ENCODE data around the gene LRP11. TPM values are rescaled to one million over a fixed set of nuclear protein-coding genes. Genes with fewer than 3 reads are reported as not detected.

The LRP11 gene
- total and polyA plus RNA-seq, 2 of the 13 experiments (the other 11 are each of a cell fraction or from before 2014, with no cell fraction given): 32.4 to 48.9 TPM

GRCh38 chr6:149913540-149914240, 49.5 kb upstream of the LRP11 start:
- H4K20me1 ChIP-seq (ENCODE audit: insufficient read depth, low read length): no peaks in the 10 kb centered on the region
- H3K9me3 ChIP-seq (ENCODE audit: low read length): peaks cover 5% of the 10 kb centered on the region
- H3K4me2 ChIP-seq (ENCODE audit: low read depth, low read length): no peak overlapping the region
- intact Hi-C loops (cut with micrococcal nuclease; ENCODE audit: unreplicated experiment) (no loop called here), in situ Hi-C loops (cut with HindIII; ENCODE audit: extremely low pct_ligation_motif_present, low pct_unique_long_range_greater_than_20kb) (no loop called here)
- H3K27me3 ChIP-seq (ENCODE audit: control insufficient read depth in 1 of 2, insufficient read depth in 2 of 2, low read length in 2 of 2): peaks cover 3 to 38% of the 10 kb centered on the region in 2 experiments; a peak in 4 of 5 replicates
- no peaks in the 10 kb centered on the region for H3K36me3 ChIP-seq (replicated peaks in 1 of 2; ENCODE audit: control insufficient read depth in 1 of 2, insufficient read depth in 2 of 2, low read length in 2 of 2)
- BruUV-seq (replicated peaks): no TSS peak
- no peak overlapping the region for H3K4me3 ChIP-seq (replicated peaks in 1 of 3; ENCODE audit: insufficient read depth in 1 of 3, low read depth in 2 of 3, low read length in 3 of 3)
- no peaks in the 10 kb centered on the region for H3K4me1 ChIP-seq (ENCODE audit: insufficient read depth, low read length)
- no peak overlapping the region for H2AFZ ChIP-seq (ENCODE audit: low read length)
- WGBS (ENCODE audit: low lambda C conversion rate): 32% methylated on average over 9 of the region's 9 CpGs
- TF ChIP-seq, protein P1, sequence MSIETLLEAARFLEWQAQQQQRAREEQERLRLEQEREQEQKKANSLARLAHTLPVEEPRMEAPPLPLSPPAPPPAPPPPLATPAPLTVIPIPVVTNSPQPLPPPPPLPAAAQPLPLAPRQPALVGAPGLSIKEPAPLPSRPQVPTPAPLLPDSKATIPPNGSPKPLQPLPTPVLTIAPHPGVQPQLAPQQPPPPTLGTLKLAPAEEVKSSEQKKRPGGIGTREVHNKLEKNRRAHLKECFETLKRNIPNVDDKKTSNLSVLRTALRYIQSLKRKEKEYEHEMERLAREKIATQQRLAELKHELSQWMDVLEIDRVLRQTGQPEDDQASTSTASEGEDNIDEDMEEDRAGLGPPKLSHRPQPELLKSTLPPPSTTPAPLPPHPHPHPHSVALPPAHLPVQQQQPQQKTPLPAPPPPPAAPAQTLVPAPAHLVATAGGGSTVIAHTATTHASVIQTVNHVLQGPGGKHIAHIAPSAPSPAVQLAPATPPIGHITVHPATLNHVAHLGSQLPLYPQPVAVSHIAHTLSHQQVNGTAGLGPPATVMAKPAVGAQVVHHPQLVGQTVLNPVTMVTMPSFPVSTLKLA (IDR thresholded peaks at IDR 0.05): peak; percentile 35; the same call in 1 of the 2 replicates
- TF ChIP-seq U2AF2 (IDR thresholded peaks at IDR 0.05; ENCODE audit: low read depth, low read length): no peak
- TF ChIP-seq HBP1 (CRISPR knock-in tag; IDR thresholded peaks at IDR 0.05; ENCODE audit: low read depth): no peak
- TF ChIP-seq ZNF674 (CRISPR knock-in tag; IDR thresholded peaks at IDR 0.05; ENCODE audit: low read depth): no peak
- peak; percentile 62; the same call in 1 of the 2 replicates for TF ChIP-seq SOX6 (IDR thresholded peaks at IDR 0.05)
- no peak for TF ChIP-seq SOX6 (CRISPR knock-in tag; IDR thresholded peaks at IDR 0.05)
- no peak overlapping the region for H3K27ac ChIP-seq (ENCODE audit: extremely low read length, insufficient read depth, low read length)
- ChIA-PET CTCF (ENCODE audit: low intra/inter-chr PET ratio, low total read pairs) (no interaction called here), POLR2A (no interaction called here)
- H3K79me2 ChIP-seq (ENCODE audit: insufficient read depth, low read length): no peaks in the 10 kb centered on the region
- H3K9ac ChIP-seq (ENCODE audit: insufficient read depth, low read depth, low read length): no peak overlapping the region
- FAIRE-seq (no peak), ATAC-seq (no peak), DNase-seq (ENCODE audit: low spot score) (no peak)
